DMS53 treated with DMSO at 0.1 percent for 48 hours (cell line): ENCODE measurements around the gene PODNL1.
A peak's percentile ranks its signal among the peaks of the same experiment; 100 is the strongest.
"Not testable (repeated sequence)": the region's sequence is repeated elsewhere in the genome, so short reads cannot be mapped to it uniquely, and the experiment has no call there.

Experiments
- DNase-seq: peaks from one replicate; lab custom pipeline; 2025; ENCODE audit not compliant: unreplicated experiment; lab: John Stamatoyannopoulos, UW

The PODNL1 gene

GRCh38 chr19:13974073-13974472 is 35.9 kb upstream of the PODNL1 start:
- peak; percentile 92 for DNase-seq

- DNase-seq: not testable (repeated sequence)
Observed at GRCh38 chr19:13973479-13973878, 35.3 kb upstream of the PODNL1 start.

GRCh38 chr19:13972368-13973155 is 34.3 kb upstream of the PODNL1 start:
- no peak for DNase-seq

- not testable (repeated sequence) for DNase-seq
Observed at GRCh38 chr19:13971868-13972267, 33.7 kb upstream of the PODNL1 start.

- DNase-seq: no peak
Observed at GRCh38 chr19:13969897-13970296, 31.7 kb upstream of the PODNL1 start.

GRCh38 chr19:13968999-13969398 is 30.8 kb upstream of the PODNL1 start:
- DNase-seq: no peak

- DNase-seq: no peak
Observed at GRCh38 chr19:13968383-13968935, 30.2 kb upstream of the PODNL1 start.

- DNase-seq: not testable (repeated sequence)
Observed at GRCh38 chr19:13967206-13967605, 29.0 kb upstream of the PODNL1 start.

GRCh38 chr19:13966684-13967128 is 28.5 kb upstream of the PODNL1 start:
- DNase-seq: no peak

GRCh38 chr19:13965926-13966683 is 27.9 kb upstream of the PODNL1 start:
- no peak for DNase-seq

- no peak for DNase-seq
Observed at GRCh38 chr19:13965377-13965896, 27.2 kb upstream of the PODNL1 start.

GRCh38 chr19:13964776-13965175 is 26.6 kb upstream of the PODNL1 start:
- DNase-seq: no peak

- DNase-seq: no peak
Observed at GRCh38 chr19:13963603-13964105, 25.4 kb upstream of the PODNL1 start.

GRCh38 chr19:13962699-13963602 is 24.7 kb upstream of the PODNL1 start:
- DNase-seq: no peak

- no peak for DNase-seq
Observed at GRCh38 chr19:13961826-13962698, 23.8 kb upstream of the PODNL1 start.

- no peak for DNase-seq
Observed at GRCh38 chr19:13960863-13961784, 22.9 kb upstream of the PODNL1 start.

GRCh38 chr19:13959962-13960862 is 22.0 kb upstream of the PODNL1 start:
- DNase-seq: no peak
